PC-9 (cell line): ENCODE measurements around the gene TEC. TPM values are rescaled to one million over a fixed set of nuclear protein-coding genes. Genes with fewer than 3 reads are reported as not detected.

ENCODE experiments used
- BruUV-seq: library from RNA; stranded (reverse); fragments of 400-500 nt; replicated peaks from 2 replicates; lab custom pipeline; 2021; lab: Mats Ljungman, UMichigan
- CTCF ChIA-PET: fragments of 300-600 bp; sonication (Branson Sonifier 250); formaldehyde crosslinking; loops from one replicate; lab custom pipeline; 2022; ENCODE audit warnings: antibody characterized with exemption; lab: Charles Lee
- POLR2A ChIA-PET: fragments of 300-600 bp; sonication (Branson Sonifier 250); formaldehyde crosslinking; loops from one replicate; lab custom pipeline; 2022; ENCODE audit warnings: antibody characterized with exemption; ENCODE audit not compliant: unreplicated experiment; lab: Charles Lee
- DNase-seq, 2 experiments: peaks; one replicate each; pipeline versions ENCODE4 v3.0.0 to v3.0.0-alpha.2; 2015 to 2022; ENCODE audit warnings: mixed read lengths in 1 of 2
- H2AFZ ChIP-seq: fragments of 200-600 bp; sonication (generic); 2 replicates; pipeline ENCODE4 v1.8.1; 2017; ENCODE audit warnings: antibody characterized with exemption
- H3F3A ChIP-seq: fragments of 200-600 bp; sonication (generic); 2 replicates; pipeline ENCODE4 v1.8.1; 2017; ENCODE audit warnings: antibody characterized with exemption, mild to moderate bottlenecking, low read depth; ENCODE audit not compliant: insufficient read depth
- H3K27ac ChIP-seq: fragments of 200-600 bp; sonication (generic); 2 replicates; pipeline ENCODE4 v1.6.1; 2016; ENCODE audit warnings: mixed run types
- H3K27me3 ChIP-seq: fragments of 200-600 bp; sonication (generic); 2 replicates; pipeline ENCODE4 v1.6.1; 2016; ENCODE audit warnings: low read depth, mixed run types; ENCODE audit not compliant: insufficient read depth
- H3K36me3 ChIP-seq: fragments of 200-600 bp; sonication (generic); 2 replicates; pipeline ENCODE4 v1.6.1; 2016; ENCODE audit warnings: low read depth, mixed run types
- H3K4me1 ChIP-seq: fragments of 200-600 bp; sonication (generic); replicated peaks from 2 replicates; pipeline ENCODE4 v1.6.1; 2016; ENCODE audit warnings: mixed run types; ENCODE audit not compliant: insufficient read depth
- H3K4me2 ChIP-seq: fragments of 200-600 bp; sonication (generic); 2 replicates; pipeline ENCODE4 v1.6.1; 2017; ENCODE audit warnings: mixed run types
- H3K4me3 ChIP-seq: fragments of 200-600 bp; sonication (generic); 2 replicates; pipeline ENCODE4 v1.6.1; 2016; ENCODE audit warnings: mixed run types
- H3K79me2 ChIP-seq: fragments of 200-600 bp; sonication (generic); 2 replicates; pipeline ENCODE4 v1.6.1; 2017; ENCODE audit warnings: low read depth, mixed run types
- H3K9me2 ChIP-seq: fragments of 200-600 bp; sonication (generic); 2 replicates; pipeline ENCODE4 v1.8.1; 2017; ENCODE audit warnings: mild to moderate bottlenecking; ENCODE audit not compliant: insufficient read depth
- H3K9me3 ChIP-seq: fragments of 200-600 bp; sonication (generic); 2 replicates; pipeline ENCODE4 v1.8.1; 2016; ENCODE audit warnings: low read depth; ENCODE audit not compliant: insufficient read depth
- H4K20me1 ChIP-seq: fragments of 200-600 bp; sonication (generic); 2 replicates; pipeline ENCODE4 v1.8.1; 2017; ENCODE audit not compliant: insufficient read depth
- CTCF ChIP-seq: fragments of 200-600 bp; sonication (generic); conservative IDR thresholded peaks from 2 replicates; pipeline ENCODE4 v1.6.1; 2017; ENCODE audit warnings: mixed run types, antibody characterized with exemption, mild to moderate bottlenecking, moderate library complexity
- EZH2 ChIP-seq: fragments of 200-600 bp; sonication (generic); IDR thresholded peaks from 2 replicates; pipeline ENCODE4 v1.8.0; 2017; ENCODE audit warnings: antibody characterized with exemption, low read depth
- intact Hi-C: fragments of 100-400 bp; cut with micrococcal nuclease; formaldehyde crosslinking; loops from one replicate; pipeline ENCODE4 v1.10.0; 2022; ENCODE audit not compliant: unreplicated experiment
- total RNA-seq: library from RNA; stranded (reverse); gene quantifications from 2 replicates; pipeline ENCODE4 v1.2.3, GENCODE V29; 2021

TEC gene
- total RNA-seq, 1 experiment from 2014 or later, result 6.2 TPM

GRCh38 chr4:48247142-48247877, 22.3 kb downstream of the TEC start:
- Histone ChIP-seq H3K27me3 (no peaks in the 10 kb centered on the region), H3K9me2 (no peaks in the 10 kb centered on the region), H3K4me2 (no peak overlapping the region), H3K9me3 (peaks cover 10% of the 10 kb centered on the region), H3K4me1 (peaks cover 7% of the 10 kb centered on the region; the same call in 1 of the 2 replicates), H3K36me3 (0 out of 2 replicates have a peak, but pooled peaks cover 4% of the 10 kb centered on the region), H2AFZ (no peak overlapping the region), H4K20me1 (no peaks in the 10 kb centered on the region), H3K4me3 (no peak overlapping the region), H3F3A (no peaks in the 10 kb centered on the region; the same call in 1 of the 2 replicates), H3K79me2 (no peaks in the 10 kb centered on the region), H3K27ac (no peak overlapping the region)
- TF ChIP-seq CTCF (no peak), EZH2 (no peak)
- intact Hi-C loops, result no loop called here
- ChIA-PET POLR2A (interaction anchor here (0.7 kb wide), 1 partner anchor 86 kb away, joined by 3 read pairs; no protein-coding TSS in a partner anchor), CTCF (no interaction called here)
- no peak for DNase-seq
- no TSS peak for BruUV-seq

GRCh38 chr4:48244665-48245064, 25.0 kb downstream of the TEC start:
- Histone ChIP-seq H4K20me1 (no peaks in the 10 kb centered on the region), H3K4me1 (0 out of 2 replicates have a peak, but pooled peaks cover 7% of the 10 kb centered on the region), H3K9me2 (no peaks in the 10 kb centered on the region), H3K9me3 (peaks cover 10% of the 10 kb centered on the region), H2AFZ (no peak overlapping the region), H3K4me3 (no peak overlapping the region), H3K27me3 (no peaks in the 10 kb centered on the region), H3K4me2 (no peak overlapping the region), H3K36me3 (0 out of 2 replicates have a peak, but pooled peaks cover 4% of the 10 kb centered on the region), H3F3A (no peaks in the 10 kb centered on the region), H3K27ac (no peak overlapping the region), H3K79me2 (no peaks in the 10 kb centered on the region)
- TF ChIP-seq EZH2 (no peak), CTCF (no peak)
- intact Hi-C loops, result no loop called here
- CTCF ChIA-PET, result interaction anchor here (0.7 kb wide), 1 partner anchor 1338 kb away, joined by 6 read pairs; no protein-coding TSS in a partner anchor
- BruUV-seq, result no TSS peak
- POLR2A ChIA-PET, result no interaction called here
- DNase-seq, result no peak

GRCh38 chr4:48243887-48244286, 25.8 kb downstream of the TEC start:
- peaks cover 10% of the 10 kb centered on the region for H3K9me3 ChIP-seq
- ChIA-PET CTCF (no interaction called here), POLR2A (no interaction called here)
- H3K4me3 ChIP-seq, result no peak overlapping the region
- no peaks in the 10 kb centered on the region for H3K79me2 ChIP-seq
- H3K27ac ChIP-seq, result no peak overlapping the region
- H3K9me2 ChIP-seq, result no peaks in the 10 kb centered on the region
- no peak overlapping the region for H2AFZ ChIP-seq
- H3F3A ChIP-seq, result no peaks in the 10 kb centered on the region
- 0 out of 2 replicates have a peak, but pooled peaks cover 4% of the 10 kb centered on the region for H3K36me3 ChIP-seq
- intact Hi-C loops, result no loop called here
- H3K27me3 ChIP-seq, result no peaks in the 10 kb centered on the region
- TF ChIP-seq CTCF (no peak), EZH2 (no peak)
- H3K4me1 ChIP-seq, result 0 out of 2 replicates have a peak, but pooled peaks cover 7% of the 10 kb centered on the region
- DNase-seq, result no peak
- peaks cover 4% of the 10 kb centered on the region; the same call in 1 of the 2 replicates for H4K20me1 ChIP-seq
- H3K4me2 ChIP-seq, result no peak overlapping the region
- no TSS peak for BruUV-seq
